ENCODE data around the gene ZNF330.
"Not testable (repeated sequence)": the region's sequence is repeated elsewhere in the genome, so short reads cannot be mapped to it uniquely, and the experiment has no call there.

The ZNF330 gene

GRCh38 chr4:141220691-141221659 is at the start of gene ZNF330:
Gene ZNF330 (plus strand): TSS chr4:141220895. CDS start chr4:141222372, 1,477 bp downstream.
- peak; percentile 81 for DNase-seq (ENCODE audit: low spot score)

GRCh38 chr4:141174457-141174856 is 46.2 kb upstream of the ZNF330 start:
- no peak for DNase-seq (ENCODE audit: low spot score)

- no peak for DNase-seq (ENCODE audit: low spot score)
Measured at GRCh38 chr4:141177171-141177570, 43.5 kb upstream of the ZNF330 start.

- DNase-seq (ENCODE audit: low spot score): no peak
Measured at GRCh38 chr4:141179474-141180373, 41.0 kb upstream of the ZNF330 start.

- no peak for DNase-seq (ENCODE audit: low spot score)
Measured at GRCh38 chr4:141180991-141181761, 39.5 kb upstream of the ZNF330 start.

GRCh38 chr4:141183491-141183890 is 37.2 kb upstream of the ZNF330 start:
- not testable (repeated sequence) for DNase-seq (ENCODE audit: low spot score)

GRCh38 chr4:141192564-141192963 is 28.1 kb upstream of the ZNF330 start:
- DNase-seq (ENCODE audit: low spot score): no peak

- no peak for DNase-seq (ENCODE audit: low spot score)
Measured at GRCh38 chr4:141193516-141194034, 27.1 kb upstream of the ZNF330 start.

- no peak for DNase-seq (ENCODE audit: low spot score)
Measured at GRCh38 chr4:141195095-141195707, 25.5 kb upstream of the ZNF330 start.

GRCh38 chr4:141196227-141196933 is 24.3 kb upstream of the ZNF330 start:
- no peak for DNase-seq (ENCODE audit: low spot score)

- no peak for DNase-seq (ENCODE audit: low spot score)
Measured at GRCh38 chr4:141207961-141208360, 12.7 kb upstream of the ZNF330 start.

GRCh38 chr4:141210168-141210567 is 10.5 kb upstream of the ZNF330 start:
- DNase-seq (ENCODE audit: low spot score): no peak

GRCh38 chr4:141213550-141213991 is 7.1 kb upstream of the ZNF330 start:
- DNase-seq (ENCODE audit: low spot score): no peak

GRCh38 chr4:141215030-141215429 is 5.7 kb upstream of the ZNF330 start:
- DNase-seq (ENCODE audit: low spot score): no peak

GRCh38 chr4:141216002-141216761 is 4.5 kb upstream of the ZNF330 start:
- DNase-seq (ENCODE audit: low spot score): no peak

GRCh38 chr4:141220271-141220670 is 424 bp upstream of the ZNF330 start:
- no peak for DNase-seq (ENCODE audit: low spot score)

- DNase-seq (ENCODE audit: low spot score): no peak
Measured at GRCh38 chr4:141223418-141223817, 2.7 kb downstream of the ZNF330 start.

- not testable (repeated sequence) for DNase-seq (ENCODE audit: low spot score)
Measured at GRCh38 chr4:141227280-141227679, 6.6 kb downstream of the ZNF330 start.

GRCh38 chr4:141229408-141230101 is 8.9 kb downstream of the ZNF330 start:
- DNase-seq (ENCODE audit: low spot score): no peak
